HG02938 (cell line): ENCODE measurements around the gene TOLLIP.
"Not testable (repeated sequence)": the region's sequence is repeated elsewhere in the genome, so short reads cannot be mapped to it uniquely, and the experiment has no call there.

Source experiments
- ATAC-seq: cut with Tn5 transposase; IDR thresholded peaks from one replicate; pipeline ENCODE4 v1.9.1; 2021; ENCODE audit warnings: mild to moderate bottlenecking, moderate library complexity; ENCODE audit not compliant: unreplicated experiment

Gene TOLLIP

DNA sequence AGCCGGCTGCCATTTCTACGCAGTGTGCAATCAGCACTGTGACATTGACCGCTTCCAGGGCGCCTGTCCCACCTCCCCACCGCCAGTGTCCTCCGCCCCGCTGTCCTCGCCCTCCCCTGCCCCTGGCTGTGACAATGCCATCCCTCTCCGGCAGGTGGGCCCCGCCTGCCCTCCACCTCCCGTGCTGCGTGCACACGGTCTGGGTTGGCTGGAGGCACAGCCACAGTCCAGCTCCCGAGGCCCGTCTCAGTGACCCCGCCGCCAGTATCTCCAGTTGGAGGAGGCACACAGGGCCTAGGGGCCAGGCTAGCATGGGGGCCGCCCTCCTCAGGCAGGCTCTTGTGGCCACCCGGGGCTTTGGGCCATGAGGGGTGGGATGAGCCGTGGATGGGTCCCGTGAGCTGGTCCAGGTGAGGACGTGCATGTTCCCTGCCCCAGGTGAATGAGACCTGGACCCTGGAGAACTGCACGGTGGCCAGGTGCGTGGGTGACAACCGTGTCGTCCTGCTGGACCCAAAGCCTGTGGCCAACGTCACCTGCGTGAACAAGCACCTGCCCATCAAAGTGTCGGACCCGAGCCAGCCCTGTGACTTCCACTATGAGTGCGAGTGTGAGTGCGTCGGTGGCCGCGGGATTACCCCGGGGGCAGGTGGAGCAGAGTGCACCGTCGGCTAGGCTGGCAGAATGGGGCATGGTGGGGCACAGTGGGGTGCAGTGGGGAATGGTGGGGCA is 56.9 kb downstream of the TOLLIP start:
- no peak for ATAC-seq

DNA sequence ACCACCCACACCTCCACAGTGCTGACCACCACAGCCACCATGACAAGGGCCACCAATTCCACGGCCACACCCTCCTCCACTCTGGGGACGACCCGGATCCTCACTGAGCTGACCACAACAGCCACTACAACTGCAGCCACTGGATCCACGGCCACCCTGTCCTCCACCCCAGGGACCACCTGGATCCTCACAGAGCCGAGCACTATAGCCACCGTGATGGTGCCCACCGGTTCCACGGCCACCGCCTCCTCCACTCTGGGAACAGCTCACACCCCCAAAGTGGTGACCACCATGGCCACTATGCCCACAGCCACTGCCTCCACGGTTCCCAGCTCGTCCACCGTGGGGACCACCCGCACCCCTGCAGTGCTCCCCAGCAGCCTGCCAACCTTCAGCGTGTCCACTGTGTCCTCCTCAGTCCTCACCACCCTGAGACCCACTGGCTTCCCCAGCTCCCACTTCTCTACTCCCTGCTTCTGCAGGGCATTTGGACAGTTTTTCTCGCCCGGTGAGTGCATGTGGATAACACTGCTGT is 58.1 kb downstream of the TOLLIP start:
- no peak for ATAC-seq

DNA sequence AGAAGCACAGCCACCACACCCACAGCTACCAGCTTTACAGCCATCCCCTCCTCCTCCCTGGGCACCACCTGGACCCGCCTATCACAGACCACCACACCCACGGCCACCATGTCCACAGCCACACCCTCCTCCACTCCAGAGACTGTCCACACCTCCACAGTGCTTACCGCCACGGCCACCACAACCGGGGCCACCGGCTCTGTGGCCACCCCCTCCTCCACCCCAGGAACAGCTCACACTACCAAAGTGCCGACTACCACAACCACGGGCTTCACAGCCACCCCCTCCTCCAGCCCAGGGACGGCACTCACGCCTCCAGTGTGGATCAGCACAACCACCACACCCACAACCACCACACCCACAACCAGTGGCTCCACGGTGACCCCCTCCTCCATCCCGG is 59.0 kb downstream of the TOLLIP start:
- ATAC-seq: not testable (repeated sequence)

DNA sequence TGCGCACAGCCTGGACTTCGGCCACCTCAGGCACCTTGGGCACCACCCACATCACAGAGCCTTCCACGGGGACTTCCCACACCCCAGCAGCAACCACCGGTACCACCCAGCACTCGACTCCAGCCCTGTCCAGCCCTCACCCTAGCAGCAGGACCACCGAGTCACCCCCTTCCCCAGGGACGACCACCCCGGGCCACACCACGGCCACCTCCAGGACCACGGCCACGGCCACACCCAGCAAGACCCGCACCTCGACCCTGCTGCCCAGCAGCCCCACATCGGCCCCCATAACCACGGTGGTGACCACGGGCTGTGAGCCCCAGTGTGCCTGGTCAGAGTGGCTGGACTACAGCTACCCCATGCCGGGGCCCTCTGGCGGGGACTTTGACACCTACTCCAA is 60.5 kb downstream of the TOLLIP start:
- ATAC-seq: not testable (repeated sequence)

DNA sequence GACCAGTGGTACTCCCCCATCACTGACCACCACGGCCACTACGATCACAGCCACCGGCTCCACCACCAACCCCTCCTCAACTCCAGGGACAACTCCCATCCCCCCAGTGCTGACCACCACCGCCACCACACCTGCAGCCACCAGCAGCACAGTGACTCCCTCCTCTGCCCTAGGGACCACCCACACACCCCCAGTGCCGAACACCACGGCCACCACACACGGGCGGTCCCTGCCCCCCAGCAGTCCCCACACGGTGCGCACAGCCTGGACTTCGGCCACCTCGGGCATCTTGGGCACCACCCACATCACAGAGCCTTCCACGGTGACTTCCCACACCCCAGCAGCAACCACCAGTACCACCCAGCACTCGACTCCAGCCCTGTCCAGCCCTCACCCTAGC is 62.4 kb downstream of the TOLLIP start:
- ATAC-seq: not testable (repeated sequence)

DNA sequence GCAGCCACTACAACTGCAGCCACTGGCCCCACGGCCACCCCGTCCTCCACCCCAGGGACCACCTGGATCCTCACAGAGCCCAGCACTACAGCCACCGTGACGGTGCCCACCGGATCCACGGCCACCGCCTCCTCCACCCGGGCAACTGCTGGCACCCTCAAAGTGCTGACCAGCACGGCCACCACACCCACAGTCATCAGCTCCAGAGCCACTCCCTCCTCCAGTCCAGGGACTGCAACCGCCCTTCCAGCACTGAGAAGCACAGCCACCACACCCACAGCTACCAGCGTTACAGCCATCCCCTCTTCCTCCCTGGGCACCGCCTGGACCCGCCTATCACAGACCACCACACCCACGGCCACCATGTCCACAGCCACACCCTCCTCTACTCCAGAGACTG is 63.1 kb downstream of the TOLLIP start:
- not testable (repeated sequence) for ATAC-seq

DNA sequence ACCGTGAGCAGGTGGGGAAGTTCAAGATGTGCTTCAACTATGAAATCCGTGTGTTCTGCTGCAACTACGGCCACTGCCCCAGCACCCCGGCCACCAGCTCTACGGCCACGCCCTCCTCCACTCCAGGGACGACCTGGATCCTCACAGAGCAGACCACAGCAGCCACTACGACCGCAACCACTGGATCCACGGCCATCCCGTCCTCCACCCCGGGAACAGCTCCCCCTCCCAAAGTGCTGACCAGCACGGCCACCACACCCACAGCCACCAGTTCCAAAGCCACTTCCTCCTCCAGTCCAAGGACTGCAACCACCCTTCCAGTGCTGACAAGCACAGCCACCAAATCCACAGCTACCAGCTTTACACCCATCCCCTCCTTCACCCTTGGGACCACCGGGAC is 63.7 kb downstream of the TOLLIP start:
- ATAC-seq: not testable (repeated sequence)

DNA sequence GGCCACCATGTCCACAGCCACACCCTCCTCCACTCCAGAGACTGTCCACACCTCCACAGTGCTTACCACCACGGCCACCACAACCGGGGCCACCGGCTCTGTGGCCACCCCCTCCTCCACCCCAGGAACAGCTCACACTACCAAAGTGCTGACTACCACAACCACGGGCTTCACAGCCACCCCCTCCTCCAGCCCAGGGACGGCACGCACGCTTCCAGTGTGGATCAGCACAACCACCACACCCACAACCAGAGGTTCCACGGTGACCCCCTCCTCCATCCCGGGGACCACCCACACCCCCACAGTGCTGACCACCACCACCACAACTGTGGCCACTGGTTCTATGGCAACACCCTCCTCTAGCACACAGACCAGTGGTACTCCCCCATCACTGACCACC is 64.9 kb downstream of the TOLLIP start:
- ATAC-seq: not testable (repeated sequence)

DNA sequence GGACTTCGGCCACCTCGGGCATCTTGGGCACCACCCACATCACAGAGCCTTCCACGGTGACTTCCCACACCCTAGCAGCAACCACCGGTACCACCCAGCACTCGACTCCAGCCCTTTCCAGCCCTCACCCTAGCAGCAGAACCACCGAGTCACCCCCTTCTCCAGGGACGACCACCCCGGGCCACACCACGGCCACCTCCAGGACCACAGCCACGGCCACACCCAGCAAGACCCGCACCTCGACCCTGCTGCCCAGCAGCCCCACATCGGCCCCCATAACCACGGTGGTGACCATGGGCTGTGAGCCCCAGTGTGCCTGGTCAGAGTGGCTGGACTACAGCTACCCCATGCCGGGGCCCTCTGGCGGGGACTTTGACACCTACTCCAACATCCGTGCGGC is 65.9 kb downstream of the TOLLIP start:
- ATAC-seq: not testable (repeated sequence)

DNA sequence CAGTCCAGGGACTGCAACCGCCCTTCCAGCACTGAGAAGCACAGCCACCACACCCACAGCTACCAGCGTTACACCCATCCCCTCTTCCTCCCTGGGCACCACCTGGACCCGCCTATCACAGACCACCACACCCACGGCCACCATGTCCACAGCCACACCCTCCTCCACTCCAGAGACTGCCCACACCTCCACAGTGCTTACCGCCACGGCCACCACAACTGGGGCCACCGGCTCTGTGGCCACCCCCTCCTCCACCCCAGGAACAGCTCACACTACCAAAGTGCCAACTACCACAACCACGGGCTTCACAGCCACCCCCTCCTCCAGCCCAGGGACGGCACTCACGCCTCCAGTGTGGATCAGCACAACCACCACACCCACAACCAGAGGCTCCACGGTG is 66.7 kb downstream of the TOLLIP start:
- ATAC-seq: not testable (repeated sequence)

DNA sequence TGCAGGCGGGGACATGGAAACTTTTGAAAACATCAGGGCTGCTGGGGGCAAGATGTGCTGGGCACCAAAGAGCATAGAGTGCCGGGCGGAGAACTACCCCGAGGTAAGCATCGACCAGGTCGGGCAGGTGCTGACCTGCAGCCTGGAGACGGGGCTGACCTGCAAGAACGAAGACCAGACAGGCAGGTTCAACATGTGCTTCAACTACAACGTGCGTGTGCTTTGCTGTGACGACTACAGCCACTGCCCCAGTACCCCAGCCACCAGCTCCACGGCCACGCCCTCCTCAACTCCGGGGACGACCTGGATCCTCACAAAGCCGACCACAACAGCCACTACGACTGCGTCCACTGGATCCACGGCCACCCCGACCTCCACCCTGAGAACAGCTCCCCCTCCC is 67.1 kb downstream of the TOLLIP start:
- no peak for ATAC-seq

DNA sequence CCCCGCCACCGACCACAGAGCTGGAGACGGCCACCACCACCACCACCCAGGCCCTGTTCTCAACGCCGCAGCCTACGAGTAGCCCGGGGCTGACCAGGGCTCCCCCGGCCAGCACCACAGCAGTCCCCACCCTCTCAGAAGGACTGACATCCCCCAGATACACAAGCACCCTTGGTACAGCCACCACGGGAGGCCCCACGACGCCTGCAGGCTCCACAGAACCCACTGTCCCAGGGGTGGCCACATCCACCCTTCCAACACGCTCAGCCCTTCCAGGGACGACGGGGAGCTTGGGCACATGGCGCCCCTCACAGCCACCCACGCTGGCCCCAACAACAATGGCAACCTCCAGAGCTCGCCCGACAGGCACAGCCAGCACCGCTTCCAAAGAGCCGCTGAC is 67.7 kb downstream of the TOLLIP start:
- no peak for ATAC-seq

DNA sequence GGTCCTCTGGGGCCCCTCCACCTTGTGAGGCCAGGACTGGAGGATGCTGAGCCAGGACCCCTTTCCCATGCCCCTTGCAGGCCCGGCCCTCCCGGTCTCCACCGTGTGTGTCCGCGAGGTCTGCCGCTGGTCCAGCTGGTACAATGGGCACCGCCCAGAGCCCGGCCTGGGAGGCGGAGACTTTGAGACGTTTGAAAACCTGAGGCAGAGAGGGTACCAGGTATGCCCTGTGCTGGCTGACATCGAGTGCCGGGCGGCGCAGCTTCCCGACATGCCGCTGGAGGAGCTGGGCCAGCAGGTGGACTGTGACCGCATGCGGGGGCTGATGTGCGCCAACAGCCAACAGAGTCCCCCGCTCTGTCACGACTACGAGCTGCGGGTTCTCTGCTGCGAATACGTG is 68.7 kb downstream of the TOLLIP start:
- ATAC-seq: no peak

DNA sequence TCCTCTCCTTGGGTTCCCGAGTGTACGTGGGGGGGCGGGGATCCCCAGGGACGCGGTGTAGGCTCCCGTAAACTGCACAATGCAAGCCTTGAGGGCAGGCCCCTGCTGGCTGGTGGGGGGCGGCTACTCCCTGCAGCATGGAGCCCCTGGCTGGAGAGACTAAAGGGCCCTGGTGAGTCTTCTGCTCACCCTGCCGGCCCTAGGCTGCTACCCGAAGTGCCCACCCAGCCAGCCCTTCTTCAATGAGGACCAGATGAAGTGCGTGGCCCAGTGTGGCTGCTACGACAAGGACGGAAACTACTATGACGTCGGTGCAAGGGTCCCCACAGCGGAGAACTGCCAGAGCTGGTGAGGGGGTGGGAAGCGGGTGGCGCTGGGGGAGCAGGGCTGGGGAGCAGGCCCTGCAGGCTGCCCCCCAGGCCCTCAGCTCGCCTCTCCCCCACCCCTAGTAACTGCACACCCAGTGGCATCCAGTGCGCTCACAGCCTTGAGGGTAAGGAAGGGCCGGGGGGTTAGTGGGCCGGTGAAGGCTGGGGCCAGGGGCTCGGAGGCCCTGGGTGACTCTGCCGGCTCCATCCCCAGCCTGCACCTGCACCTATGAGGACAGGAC is 69.7 kb downstream of the TOLLIP start:
- no peak for ATAC-seq

DNA sequence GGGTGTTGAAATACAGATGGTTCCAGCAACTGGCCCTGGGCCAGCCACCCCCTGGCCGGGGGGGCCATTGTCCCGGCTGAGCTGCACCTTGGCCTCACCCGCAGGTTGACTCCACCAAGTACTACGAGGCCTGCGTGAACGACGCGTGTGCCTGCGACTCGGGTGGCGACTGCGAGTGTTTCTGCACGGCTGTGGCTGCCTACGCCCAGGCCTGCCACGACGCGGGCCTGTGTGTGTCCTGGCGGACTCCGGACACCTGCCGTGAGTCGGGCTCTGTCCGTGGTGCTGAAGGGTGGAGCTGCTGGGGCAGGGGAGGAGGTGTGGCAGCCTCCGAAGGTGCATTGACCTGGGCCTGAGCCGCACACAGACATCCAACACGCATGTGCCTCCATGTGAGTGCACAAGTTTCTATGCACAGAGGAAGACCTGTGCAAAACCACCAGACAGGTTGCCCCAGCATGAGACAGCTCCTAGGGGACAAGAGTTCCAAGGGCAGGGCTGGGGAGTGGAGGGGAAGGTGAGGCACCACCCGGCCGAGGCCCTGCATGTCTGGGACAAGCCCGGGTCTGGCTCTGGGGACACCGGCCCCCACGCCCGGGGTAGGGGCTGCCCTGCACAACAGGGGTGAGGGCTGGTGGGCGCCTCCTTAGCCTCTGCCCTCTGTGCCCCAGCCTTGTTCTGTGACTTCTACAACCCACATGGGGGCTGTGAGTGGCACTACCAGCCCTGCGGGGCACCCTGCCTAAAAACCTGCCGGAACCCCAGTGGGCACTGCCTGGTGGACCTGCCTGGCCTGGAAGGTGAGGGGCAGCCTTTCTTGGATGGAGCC is 70.5 kb downstream of the TOLLIP start:
- ATAC-seq: no peak

DNA sequence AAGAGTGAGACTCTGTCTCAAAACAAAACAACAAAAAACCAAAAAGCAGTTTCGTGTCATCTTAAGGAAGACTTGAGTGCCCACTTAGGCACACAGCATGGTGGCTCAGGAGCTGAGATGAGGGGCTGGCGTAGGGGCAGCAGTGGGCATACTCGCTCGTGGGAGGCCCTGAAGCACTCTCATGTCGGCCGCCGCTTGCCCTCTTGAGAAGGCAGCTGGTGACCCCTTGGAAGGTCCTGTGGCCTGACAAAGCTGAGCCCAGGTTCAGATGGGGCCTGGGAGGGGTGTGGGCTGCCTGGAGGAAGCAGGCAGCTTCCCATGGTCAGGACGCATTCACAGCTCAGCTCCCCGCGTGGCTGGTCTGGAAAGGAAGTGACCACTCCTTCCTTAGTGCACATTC is 71.6 kb downstream of the TOLLIP start:
- no peak for ATAC-seq

DNA sequence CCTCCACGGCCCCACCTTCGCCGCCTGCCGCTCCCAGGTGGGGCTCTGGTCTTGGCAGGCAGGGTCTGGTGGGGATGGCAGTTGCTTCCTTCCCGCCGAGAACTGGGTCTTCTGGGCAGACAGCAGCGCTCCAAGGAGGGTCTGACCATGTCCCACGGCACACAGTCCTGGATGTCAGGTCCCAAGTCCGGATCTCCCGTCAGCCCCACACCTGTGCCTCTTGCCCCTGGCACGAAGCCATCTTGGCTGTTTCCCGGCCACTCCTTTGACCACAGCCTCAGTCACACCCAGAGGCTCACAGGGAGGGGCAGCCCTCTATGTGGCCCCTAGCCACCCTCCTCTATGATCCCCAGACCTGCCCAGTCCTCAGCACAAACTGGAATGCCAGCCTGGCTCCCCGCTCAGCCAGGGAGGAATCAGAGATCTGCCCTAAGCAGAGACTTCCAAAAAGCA is 72.3 kb downstream of the TOLLIP start:
- no peak for ATAC-seq

DNA sequence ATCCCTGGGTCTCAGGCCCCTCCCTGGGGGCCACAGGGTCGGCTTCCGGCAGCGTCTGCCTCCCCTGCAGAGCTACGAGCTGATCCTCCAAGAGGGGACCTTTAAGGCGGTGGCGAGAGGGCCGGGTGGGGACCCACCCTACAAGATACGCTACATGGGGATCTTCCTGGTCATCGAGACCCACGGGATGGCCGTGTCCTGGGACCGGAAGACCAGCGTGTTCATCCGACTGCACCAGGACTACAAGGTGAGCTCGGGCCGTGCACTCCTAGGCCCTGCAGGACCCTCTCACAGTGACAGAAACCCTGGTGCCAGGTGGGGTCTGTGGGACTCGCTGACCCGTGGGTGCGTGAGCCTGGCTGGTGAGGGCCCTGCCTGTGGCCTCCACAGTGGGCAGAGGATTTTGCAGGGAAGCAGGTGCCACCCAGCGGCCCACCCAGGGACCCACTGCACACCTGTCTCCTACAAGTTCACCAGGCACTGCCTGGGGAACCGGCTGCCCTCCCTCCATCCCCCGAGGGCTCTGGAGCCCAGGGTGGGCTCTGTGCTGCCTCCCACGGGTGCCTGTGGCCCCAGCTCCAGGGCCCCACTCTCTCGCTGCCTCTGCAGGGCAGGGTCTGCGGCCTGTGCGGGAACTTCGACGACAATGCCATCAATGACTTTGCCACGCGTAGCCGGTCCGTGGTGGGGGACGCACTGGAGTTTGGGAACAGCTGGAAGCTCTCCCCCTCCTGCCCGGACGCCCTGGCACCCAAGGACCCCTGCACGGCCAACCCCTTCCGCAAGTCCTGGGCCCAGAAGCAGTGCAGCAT is 72.9 kb downstream of the TOLLIP start:
- ATAC-seq: no peak

DNA sequence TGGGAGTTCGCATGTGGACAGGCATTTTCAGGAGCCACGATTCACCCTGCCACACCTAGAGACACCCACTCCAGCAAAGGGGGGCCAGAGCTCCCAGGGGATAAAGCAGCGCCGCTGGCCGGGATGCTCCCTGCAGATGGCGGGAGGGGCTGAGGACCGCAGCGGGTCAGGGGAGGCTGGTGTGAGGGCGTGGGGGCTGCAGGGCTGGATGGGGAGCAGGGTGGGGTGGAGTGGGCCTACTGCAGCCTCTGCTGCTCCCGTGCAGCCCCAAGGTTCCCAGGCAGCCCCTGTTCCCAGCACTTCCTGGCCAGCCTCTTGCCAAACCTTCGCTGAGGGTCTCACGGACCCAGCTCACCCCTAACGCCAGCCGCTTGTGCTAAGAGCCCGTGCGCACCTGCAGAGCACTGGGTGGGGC is 73.5 kb downstream of the TOLLIP start:
- no peak for ATAC-seq

DNA sequence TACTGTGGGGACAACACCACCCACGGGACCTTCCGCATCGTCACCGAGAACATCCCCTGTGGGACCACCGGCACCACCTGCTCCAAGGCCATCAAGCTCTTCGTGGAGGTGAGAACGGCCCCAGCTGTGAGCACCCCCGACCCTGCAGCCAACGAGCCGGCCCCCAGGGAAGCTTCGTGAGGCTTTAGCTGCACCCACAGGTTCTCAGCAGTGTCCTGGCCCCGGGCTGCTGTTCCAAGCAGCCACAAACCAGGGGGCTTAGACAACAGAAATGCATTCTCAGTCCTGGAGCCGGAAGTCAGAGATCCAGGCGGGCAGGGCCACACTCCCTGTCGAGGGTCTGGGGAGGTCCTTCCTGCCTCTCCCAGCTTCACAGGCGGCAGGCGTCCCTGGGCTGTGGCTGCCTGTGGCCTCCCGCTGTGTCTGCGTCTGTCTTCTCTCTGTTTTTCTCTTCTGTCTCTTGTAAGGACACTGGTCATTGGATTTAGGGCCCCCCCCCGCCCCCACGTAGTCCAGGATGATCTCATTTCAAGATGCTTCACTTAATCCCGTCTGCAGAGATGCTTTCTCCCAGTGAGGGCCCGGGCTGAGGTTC is 74.0 kb downstream of the TOLLIP start:
- ATAC-seq: no peak
